GM12865 (cell line): ENCODE results near the gene HSDL2.

Experiments used
- DNase-seq: peaks from one replicate; pipeline ENCODE4 v3.0.0; 2010; ENCODE audit warnings: low read depth
- H3K4me3 ChIP-seq: 2 replicates; pipeline ENCODE4 v1.5.1; 2011; ENCODE audit warnings: mild to moderate bottlenecking, low read depth, low read length, control low read depth
- CTCF ChIP-seq: IDR thresholded peaks from 2 replicates; pipeline ENCODE4 v1.5.1; 2011; ENCODE audit warnings: low read length, control low read depth, low read depth, inconsistent platforms; ENCODE audit not compliant: insufficient read depth; ENCODE audit errors: missing control alignments

The HSDL2 gene

GRCh38 chr9:112396872-112397271, 17.0 kb downstream of the HSDL2 start:
- H3K4me3 ChIP-seq = no peak overlapping the region
- no peak for TF ChIP-seq CTCF
- no peak for DNase-seq

- no peak for TF ChIP-seq CTCF
- H3K4me3 ChIP-seq = no peak overlapping the region
- DNase-seq = no peak
Observed at GRCh38 chr9:112401175-112401815, 21.4 kb downstream of the HSDL2 start.

GRCh38 chr9:112403614-112404201, 23.8 kb downstream of the HSDL2 start:
- no peak for TF ChIP-seq CTCF
- DNase-seq = no peak
- H3K4me3 ChIP-seq = no peak overlapping the region

GRCh38 chr9:112404508-112404932, 24.6 kb downstream of the HSDL2 start:
- no peak for DNase-seq
- TF ChIP-seq CTCF = no peak
- no peak overlapping the region for H3K4me3 ChIP-seq

- no peak for TF ChIP-seq CTCF
- DNase-seq = no peak
- no peak overlapping the region for H3K4me3 ChIP-seq
Observed at GRCh38 chr9:112408275-112408674, 28.4 kb downstream of the HSDL2 start.

GRCh38 chr9:112408819-112409218, 28.9 kb downstream of the HSDL2 start:
- no peak for TF ChIP-seq CTCF
- no peak for DNase-seq
- no peak overlapping the region for H3K4me3 ChIP-seq

GRCh38 chr9:112409758-112410157, 29.9 kb downstream of the HSDL2 start:
- DNase-seq = no peak
- H3K4me3 ChIP-seq = no peak overlapping the region
- no peak for TF ChIP-seq CTCF
